ENCODE results near the gene UROS. TPM values are rescaled to one million over a fixed set of nuclear protein-coding genes. Genes with fewer than 3 reads are reported as not detected.

The UROS gene
- polyA plus RNA-seq, 3 donors = 54.1 to 67.5 (median 65.4) TPM

DNA sequence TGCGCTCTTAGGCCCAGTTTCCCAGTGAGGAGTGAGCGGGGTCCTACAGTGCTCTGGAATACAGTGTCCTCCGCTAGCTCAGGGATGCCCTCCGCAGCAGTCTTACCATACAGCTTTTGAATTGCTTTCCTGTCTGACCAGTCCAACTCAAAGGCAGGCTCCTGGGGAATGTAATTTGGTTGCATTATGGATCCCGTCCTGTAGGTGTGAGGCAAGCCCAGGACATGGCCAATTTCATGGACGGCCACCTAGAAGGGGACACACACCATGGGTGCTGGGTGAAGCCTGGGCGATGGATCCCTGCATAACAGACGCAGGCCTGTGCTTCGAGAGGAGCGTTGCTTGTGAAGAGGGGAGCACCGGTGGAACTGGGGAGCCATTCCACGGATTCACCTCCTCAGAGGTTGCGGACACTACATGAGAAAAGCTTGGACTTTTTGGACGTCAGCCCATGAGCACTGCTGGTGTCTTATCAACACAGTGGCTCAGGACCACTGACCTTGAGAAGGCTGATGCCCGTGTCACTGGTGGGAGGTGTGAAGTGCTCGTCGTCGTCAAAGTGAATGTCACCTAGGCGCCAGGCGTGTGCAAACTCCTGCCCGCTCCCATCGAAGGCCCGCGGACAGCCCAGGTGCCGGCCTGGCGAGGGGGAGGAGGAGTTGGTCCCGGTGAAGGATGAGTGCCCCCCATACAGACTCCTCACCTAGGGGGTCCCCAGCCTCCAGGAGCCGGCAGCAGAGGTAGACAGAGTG lies 50.8 kb downstream of the UROS start:
- no peak for DNase-seq

DNA sequence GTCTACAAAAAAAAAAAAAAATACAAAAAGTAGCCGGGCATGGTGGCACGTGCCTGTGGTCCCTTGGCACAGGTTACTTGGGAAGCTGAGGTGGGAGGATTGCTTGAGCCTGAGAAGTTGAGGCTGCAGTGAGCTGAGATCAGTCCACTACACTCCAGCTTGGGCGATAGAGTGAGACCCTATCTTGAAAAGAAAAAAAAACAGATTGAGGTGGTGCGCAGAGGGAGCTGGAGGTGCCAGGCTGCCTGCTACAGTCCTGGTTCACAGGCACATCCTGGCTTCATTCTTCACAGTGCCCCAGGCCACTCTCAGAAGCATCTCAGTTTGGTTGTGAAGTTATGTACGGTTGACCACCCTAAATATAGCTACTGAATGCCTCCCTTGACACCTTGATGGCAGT lies 52.2 kb downstream of the UROS start:
- DNase-seq = no peak

DNA sequence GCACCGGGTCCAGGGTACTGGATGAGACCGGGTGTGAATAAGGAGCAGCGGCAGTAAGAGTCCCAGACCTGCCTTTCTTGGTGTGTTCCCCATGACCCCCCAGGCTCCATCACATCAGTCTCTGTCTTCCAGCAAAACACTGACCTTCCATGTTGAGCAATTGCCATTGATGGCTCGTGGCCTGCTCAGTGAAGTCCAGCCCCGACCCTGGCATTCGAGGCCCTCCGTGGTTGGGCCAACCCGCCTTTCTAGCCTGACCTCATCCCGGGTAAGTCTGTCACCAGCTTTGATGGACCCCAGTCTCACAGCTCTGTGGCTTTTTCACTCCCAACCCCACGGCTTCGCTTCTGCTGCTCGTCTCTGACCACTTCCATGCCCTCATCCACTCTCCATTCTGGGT lies 53.9 kb downstream of the UROS start:
- no peak for DNase-seq

DNA sequence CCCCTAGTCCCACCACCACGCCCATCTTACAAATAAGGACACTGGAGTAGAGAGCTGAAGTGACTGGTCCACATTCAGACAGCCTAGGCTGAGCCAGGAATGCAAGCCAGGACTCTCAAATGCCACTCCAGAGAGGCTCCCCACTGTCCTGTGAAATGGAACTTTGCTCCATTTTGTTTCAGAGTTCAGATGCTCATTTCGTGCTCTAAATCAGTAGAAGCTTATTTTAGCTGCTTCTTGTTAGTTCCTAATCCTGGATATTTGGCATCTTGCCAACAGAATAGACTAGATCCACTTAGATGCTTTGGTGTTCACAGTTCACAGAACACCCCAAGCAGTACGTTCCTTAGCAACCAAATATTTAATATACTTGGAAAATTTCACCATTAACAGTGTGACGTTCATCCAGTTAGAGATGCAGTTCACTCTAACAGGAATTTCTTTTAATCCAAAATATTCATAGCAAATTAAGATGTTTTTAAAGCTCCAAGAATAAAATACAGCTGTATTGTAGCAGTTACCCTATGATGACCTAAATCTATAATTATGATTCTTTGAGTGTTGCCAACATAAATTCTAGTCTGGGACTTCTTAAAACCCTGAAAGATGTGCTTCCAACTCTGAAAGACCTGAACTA lies 54.7 kb downstream of the UROS start:
- DNase-seq = peak; percentile 58

DNA sequence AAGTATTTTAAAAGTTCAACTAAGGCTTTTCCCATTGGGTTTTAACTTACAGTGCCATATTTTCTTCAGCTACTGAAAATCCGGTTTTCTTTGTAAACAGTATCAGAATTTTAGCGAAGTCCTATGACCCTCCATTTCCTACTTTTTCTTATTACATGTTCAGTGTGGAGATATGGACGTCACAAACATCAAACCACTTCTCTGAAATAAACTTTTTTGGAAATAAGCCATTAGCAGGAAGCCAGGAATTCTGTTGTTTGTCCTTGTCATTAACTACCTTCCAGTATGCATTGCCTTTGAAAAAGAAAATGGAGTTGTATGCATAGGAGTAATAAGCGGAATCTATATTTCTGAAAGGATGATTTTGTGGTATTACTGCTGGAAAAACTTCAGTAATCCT lies 56.5 kb downstream of the UROS start:
- DNase-seq = no peak

DNA sequence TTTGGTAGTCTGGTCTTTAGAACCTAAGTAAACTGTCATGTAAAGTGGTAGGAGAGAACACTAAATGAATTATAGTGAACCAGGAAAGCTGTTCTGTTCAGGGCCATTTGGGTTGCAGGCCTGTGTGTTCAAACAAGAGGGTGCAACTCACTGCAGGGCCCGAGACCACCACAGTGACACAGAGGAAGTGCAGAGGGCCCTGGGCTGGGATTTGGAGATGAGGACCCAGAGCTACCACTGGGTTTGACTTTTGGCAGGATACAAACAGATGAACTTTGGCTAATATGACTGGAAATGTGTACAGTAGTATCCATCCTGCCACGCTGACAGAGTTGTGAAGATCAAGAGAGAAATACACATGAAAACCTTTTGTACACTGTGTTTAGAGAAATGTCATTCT lies 57.2 kb downstream of the UROS start:
- no peak for DNase-seq

DNA sequence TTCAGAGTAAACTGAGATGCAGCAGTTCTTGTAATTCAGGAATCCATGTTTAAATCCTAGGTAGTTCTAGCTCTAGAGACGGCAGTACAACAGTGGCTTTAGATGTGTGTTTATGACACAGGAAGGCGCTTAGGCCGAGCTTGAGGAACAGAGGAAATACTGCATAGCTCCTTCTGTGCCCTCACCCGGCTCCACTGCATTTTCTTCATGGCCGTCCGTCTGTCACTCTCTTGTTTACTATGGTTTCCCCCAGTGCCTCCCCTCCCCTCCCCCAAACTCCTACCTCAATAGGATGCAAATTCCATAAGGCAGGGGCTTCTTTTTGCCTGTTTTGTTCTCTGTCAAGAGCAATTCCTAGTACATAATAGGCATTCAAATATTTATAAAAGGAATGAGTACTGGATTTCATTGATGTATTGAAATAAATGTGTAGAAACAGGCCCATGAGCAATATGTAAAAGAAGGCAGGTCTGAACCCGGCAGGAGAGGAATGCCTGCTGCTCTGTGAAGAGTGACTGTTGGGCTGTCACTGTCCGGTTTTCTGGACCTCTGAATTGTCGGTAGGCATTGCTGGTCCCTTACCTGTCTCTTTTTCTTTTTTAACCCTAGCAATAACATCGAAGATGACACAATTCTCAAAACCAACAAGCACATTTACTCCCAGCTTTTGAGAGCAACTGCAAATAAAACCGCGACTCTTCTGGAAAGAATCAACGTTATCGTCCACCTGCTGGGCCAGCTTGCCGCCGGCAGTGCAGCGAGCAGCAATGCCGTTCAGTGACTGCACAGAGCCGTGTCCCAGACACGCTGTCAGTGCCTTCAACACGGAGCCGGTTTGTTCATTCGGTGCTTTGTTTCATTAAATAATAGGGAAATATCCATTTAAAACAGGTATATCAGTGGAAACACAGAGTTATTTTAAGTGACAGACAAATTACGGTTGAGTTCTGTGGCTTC lies 60.1 kb downstream of the UROS start:
- DNase-seq = no peak

DNA sequence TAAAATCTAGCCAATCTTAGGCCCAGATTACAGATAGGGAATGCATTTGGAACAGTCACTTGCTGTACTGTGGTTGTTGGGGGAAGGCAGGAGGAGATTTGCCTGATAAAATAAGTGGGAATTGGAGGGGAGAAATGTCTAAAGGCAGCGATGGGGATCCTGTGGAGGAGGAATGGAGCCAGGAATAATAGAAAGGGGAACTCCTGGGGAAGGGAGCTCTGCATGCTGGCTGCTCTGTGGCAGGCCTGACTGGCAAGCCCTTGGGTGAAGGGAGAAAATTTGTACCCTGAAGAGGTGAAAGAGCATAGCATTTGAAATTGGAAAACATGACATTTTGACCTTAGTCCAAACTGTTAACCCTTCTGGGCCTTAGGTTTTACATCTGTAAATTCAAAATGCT lies 61.1 kb downstream of the UROS start:
- DNase-seq = no peak

DNA sequence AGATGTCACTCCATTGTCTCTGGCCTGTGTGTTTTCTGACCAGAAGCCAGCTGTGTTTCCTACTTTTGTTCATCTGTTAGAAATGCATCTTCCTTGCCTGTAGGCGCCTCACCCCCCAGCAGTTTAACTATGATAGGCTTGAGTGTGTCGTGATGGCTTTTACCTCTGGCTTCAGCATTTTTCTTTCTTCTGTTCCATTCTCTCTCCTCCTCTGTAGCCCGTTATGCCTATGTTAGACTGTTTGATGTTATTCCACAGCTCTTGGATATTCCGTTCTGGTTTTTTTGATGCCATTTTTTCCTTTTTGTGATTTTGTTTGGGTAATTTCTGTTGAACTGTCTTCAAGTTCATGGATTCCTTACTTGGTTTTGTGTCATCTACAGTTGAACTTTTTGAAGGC lies 65.3 kb downstream of the UROS start:
- DNase-seq = no peak

DNA sequence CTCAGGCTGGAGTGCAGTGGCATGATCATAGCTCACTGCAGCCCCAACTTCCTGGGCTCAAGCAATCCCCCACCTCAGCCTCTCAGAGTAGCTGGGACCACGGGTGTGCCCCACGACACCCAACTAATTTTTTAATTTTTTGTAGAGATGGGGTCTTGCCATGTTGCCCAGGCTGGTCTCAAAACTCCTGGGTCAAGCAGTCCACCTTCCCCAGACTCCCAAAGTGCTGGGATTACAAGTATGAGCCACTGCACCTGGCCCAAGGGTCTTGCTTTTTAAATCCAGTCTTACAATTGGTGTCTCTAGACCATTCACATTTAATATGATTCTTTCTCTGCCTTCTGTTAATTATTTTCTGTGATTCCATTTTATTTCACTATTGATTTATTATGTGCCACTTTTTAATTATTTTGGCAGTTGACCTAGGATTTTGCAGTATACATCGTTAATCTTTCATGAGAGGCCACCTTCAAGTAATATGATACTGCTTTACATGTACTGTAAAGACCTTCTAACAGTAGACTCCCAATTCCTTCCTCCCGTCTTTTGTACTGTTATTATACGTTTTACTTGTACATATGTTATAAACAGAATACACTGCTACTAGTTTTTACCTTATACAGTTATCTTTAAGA lies 66.1 kb downstream of the UROS start:
- DNase-seq = no peak

DNA sequence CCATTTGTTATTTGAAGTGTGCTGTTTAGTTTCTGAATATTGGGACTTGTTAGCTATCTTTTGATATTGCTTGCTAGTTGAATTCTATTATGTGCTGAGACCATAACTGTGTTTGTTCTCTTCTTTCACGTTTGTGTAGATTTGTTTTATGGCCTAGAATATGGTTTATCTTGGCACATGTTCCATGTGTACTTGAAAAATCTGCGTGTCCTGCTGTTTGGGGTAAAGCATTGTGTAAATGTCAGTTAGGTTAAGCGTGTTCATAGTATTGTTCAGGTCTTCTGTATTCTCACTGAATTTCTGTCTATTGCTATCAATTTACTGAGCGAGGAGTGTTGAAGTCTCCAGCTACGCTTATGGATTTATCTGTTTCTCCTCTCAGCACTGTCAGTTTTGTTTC lies 66.9 kb downstream of the UROS start:
- no peak for DNase-seq

DNA sequence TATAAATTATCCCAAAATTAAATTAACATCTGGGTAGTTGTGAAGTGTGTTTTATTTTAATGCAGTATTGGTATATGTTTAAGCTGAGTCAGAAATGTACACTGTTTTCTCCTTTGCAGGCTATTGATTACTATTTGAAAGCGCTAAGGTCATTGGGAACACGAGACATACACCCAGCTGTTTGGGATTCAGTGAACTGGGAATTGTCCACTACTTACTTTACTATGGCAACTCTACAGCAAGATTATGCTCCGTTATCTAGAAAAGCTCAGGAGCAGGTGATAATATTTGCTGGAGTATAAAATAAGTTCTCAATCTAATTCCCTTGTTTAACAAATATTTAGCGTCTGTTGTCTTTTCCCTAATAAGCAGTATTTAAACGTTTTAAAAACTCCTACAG lies 75.6 kb downstream of the UROS start:
- DNase-seq = no peak

DNA sequence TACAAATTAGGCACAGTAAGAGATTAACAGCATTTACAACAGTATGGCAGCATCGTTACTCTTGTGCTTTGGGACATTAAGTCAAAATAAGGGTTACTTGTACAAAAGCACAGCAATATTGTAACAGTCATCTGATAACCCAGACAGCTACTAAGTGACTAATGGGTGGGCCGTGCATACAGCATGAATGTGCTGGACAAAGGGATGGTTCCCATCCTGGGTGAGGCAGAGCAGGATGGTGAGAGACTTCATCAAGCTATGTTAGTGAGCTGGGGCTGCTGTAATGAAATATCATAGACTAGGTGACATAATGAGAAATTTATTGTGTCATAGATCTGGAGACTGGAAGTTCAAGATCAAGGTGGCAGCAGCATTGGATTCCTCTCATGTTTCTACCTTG lies 78.1 kb downstream of the UROS start:
- no peak for DNase-seq

DNA sequence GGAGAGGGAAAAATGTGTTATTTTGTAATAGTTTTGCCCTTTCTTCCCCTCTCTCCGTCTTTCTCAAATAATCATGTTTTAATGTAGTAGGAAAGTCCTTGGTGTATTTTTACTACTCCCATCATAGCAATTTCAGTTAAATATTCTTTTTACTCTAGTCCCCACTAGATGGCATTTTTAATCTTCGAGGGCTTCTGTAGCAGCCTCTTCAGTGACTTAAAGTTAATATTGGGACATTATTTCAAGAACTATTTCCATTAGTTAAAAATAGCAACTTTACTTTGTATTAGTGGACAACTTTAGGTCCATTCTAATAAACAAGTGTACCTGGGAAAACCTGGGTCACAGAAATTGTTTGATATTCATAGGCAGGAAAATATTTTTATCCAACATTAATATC lies 80.6 kb downstream of the UROS start:
- DNase-seq = no peak

DNA sequence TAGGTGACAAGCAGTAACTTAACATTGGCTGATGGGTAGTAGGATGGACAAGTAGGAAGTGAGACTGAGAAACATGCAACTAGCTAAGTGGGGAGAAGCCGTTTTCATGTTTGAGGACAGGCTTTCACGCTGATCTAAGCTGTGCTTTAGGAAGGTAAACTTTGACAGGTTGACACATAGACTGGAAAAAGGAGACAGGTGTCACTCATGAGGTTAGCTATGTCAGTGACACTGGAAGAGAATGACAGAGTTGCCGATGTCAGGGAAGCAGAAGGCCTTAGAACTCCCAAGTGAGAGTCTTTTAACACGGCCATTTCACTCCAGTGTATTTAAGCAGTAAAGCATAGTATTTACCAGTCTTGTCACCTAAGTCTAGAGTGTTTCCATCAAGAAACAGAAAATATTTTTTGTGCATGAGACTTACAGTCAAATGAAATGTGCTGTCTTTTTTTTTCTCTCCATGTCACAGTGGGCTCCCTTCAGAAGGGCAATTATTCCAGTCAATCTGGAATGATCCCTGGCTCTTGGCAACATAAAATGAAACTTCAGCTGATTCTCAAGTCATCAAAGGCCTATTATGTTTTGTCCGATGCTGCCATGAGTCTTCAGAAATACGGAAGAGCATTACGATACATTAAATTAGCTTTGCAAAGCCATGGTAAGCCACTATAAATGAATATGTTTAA lies 82.9 kb downstream of the UROS start:
- no peak for DNase-seq

Other genes with a start within 250 kb of the UROS start
- gene TEX36, start 140.1 kb downstream of the UROS start, polyA plus RNA-seq (ENCODE audit: insufficient read length in 3 of 3) = not detected
- gene EDRF1, start 103.5 kb downstream of the UROS start, polyA plus RNA-seq (ENCODE audit: insufficient read length in 3 of 3) = 10 to 100 TPM; 31.5 to 45.8 (median 45.0) TPM
- under 1 TPM; 0.20 to 0.74 (median 0.26) TPM for gene MMP21, start 47.4 kb downstream of the UROS start, polyA plus RNA-seq (ENCODE audit: insufficient read length in 3 of 3)
- 10 to 100 TPM; 87.7 to 91.1 (median 90.8) TPM for gene BCCIP, start 288 bp upstream of the UROS start, polyA plus RNA-seq (ENCODE audit: insufficient read length in 3 of 3)
- 10 to 100 TPM; 22.1 to 27.7 (median 25.2) TPM for gene DHX32, start 58.0 kb upstream of the UROS start, polyA plus RNA-seq (ENCODE audit: insufficient read length in 3 of 3)
- gene FANK1, start 73.3 kb upstream of the UROS start, polyA plus RNA-seq (ENCODE audit: insufficient read length in 3 of 3) = 10 to 100 TPM; 10.0 to 14.9 (median 11.7) TPM